HG03039 (cell line): ENCODE measurements around the gene TLE3.

Experiments
- ATAC-seq: cut with Tn5 transposase; IDR thresholded peaks from one replicate; pipeline ENCODE4 v1.9.1; 2021; ENCODE audit warnings: mild to moderate bottlenecking, moderate library complexity; ENCODE audit not compliant: unreplicated experiment

TLE3 gene

DNA sequence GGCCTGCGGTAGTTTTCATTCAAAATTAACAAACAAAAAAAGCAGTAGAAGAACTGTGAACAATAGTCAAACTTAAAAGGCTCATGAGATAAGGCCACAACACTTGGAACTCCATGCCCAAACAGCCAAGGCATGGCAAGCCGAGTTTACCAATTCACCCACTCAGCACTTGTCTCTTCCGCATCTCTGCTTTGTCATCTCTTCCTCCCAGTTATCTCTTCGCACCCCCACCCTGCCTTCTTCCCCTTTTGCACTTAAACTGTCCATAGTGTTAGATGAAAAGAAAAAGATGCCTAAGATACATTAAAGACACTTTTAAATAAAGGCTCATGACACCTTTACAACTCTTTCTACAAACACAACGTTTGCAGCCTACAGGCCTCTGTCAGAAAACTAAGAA, 11.1 kb downstream of the TLE3 start:
- ATAC-seq, result no peak

DNA sequence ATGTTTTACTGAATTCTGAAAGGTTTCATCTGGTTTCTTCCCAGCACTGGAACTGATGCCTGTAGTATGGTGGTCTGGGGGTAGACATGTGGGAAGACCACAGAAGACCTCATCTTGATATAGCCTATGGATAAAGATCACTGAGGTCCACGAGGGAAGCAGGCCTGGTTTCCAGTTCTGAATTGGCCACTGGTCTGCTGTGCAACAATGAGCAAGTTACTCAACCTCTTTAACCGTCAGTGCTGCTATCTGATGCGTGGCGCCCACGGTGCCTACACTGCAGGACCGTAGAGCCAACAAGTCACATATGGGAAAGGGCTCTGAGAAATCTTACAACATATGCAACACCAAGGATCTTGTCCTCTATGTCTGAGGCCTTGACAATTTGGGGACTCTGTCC, 13.3 kb downstream of the TLE3 start:
- no peak for ATAC-seq

DNA sequence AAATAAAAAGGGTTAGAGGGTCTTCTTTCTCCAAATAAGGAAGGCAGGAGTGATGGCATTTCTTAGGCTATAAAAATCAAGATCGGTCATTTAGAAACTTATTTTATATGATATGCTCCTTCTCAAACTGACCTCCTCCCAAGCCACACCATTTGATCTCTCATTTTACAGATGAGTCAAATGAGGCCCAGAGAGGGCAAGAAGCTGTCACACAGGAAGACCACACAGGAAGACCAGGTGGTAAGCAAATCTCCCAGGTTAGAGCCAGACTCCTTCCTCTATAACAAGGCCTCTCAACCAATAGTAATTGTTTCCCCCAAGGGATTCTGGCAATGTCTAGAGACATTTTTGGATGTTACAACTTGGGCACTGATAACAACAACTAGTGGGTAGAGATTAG, 13.8 kb downstream of the TLE3 start:
- ATAC-seq, result no peak

DNA sequence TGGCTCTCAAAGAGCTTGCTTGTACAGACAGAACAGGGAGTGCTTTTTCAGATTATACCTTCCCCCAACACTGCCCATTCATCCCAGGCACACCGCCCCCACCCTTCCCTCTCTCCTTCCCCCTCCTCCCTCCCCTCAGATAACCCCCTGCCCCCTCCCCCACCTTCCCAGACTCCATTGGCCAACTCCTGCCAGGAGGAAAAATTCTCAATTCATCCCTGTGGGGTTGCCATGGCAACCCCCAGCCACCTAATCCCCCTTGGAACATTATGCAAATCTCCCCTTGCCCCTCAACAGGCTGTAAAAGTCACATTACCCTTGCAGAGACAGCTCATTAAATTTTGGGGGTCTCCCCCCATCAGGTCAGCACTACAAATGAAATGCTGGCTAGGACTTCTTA, 14.3 kb downstream of the TLE3 start:
- no peak for ATAC-seq

DNA sequence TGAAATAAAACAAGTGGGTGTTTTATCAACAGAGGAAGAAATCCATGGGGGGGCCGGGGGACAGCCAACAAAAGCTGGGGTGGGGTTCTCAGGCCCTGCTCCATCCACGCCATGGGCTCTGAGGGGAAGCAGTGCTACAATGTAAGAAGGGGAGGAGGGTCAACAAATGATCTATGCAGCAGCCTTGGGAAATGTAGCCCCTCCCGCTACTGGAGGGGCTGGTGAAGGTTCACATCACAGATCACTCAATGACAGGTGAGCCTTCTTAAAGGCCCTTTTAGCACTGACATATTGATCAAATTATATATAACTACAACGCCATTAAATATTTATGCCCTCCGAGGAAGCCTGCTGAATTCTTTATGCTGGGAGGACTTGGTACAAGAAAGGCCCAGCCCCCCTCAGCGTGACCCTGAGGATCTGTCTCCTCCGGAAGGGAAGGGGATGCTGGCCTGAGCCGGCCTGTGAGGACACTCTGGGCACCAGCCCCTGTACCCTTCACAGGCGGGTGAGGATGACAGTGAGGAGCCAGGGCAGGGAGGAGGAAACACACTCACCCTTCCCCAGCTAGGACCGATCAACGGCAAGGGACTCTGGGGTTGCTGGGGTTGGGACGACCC, 15.3 kb downstream of the TLE3 start:
- no peak for ATAC-seq

DNA sequence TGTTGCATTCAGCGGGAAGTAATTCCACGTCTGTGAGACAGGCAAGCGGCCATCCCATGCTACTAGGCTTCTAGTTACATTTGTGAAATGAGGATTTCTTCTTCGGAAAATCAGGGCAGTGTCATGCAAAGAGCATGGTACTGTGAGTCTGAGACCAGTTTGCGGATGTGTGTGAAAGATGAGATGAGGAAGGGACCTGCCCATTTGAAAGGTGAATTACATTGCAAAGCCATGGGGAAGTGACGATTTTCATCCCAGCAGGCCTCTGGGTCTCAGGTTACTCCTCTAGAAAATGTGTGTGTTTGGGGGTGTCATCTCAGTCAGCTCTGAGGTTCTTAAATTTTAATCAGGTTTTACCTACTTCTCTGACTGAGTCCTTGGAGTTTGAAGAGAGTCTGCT, 16.1 kb downstream of the TLE3 start:
- ATAC-seq, result no peak

DNA sequence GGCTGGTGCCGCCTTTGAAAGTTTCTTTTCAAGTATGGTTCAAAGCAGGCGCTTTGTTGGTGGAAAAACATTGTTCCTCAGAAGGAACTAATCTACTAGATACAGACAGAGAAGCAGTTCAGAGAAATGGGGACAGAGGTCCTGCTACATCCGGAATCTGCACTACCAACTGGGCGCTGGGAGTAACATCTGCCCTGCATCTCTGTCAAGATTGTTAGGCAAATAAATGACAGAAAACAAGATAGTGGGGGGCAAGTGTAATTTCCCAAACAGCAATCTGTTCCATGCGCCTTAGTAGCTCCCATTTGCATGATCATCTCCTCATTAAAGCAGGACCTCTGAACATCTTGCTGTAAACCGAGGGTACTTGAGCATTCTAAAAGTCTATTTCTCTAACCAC, 17.4 kb downstream of the TLE3 start:
- ATAC-seq, result no peak

DNA sequence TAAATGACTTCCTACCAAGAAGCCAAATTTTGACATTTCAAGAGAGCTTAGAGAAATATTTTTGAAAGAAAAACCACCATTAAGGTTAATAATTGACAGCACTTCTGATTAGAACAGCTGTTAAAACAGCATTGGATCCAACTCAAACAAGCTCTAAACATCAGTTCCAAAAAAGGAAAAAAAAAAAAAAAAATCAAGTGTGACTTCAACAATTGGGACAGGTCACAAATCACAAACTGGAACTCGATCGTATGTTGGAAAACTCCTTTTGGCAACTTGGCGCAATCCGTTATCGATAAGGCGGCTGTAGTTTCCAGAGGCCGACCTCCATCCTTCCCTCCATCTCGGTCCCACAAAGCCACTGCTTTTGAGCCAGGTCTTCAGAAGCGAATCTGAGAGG, 17.8 kb downstream of the TLE3 start:
- no peak for ATAC-seq

DNA sequence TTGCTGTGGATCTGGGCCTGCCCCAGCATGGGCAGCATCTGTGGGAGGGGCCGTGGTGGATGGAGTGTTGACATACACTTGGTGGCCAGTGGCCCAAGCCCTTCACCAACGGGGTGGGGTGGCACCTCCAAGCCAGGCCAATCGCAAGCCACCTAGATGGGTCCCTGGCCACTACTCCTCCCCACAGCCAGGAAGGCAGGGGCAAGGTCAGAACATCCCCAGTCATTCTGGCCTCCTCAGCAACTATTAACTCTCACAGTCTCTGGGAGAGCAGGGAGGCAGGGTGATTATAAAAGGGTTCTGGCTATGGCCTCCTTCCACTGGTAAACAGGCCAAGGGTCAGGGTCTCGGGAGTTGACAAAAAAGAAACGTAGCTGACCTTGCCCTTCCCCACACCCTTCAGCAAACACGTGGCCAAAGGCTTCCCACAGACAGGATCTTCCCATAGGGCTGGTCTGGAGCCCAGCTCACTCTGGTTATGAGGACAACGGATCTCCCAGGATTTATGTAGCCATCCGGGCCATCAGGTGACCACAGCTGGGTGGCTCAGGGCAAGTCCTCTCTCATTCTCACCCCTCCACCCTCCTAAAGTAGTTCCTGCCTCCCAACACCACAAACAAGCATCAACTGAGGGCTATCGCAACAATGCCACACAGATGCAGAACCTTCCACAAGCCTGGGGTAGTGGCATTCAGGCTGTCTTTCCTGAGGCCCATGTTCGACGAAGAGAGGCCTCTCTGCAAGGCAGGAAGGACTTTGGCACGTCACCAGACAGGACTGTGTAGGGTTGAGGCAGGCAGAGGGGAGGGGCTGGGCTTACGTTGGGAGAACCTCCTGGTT, 18.9 kb downstream of the TLE3 start:
- no peak for ATAC-seq

DNA sequence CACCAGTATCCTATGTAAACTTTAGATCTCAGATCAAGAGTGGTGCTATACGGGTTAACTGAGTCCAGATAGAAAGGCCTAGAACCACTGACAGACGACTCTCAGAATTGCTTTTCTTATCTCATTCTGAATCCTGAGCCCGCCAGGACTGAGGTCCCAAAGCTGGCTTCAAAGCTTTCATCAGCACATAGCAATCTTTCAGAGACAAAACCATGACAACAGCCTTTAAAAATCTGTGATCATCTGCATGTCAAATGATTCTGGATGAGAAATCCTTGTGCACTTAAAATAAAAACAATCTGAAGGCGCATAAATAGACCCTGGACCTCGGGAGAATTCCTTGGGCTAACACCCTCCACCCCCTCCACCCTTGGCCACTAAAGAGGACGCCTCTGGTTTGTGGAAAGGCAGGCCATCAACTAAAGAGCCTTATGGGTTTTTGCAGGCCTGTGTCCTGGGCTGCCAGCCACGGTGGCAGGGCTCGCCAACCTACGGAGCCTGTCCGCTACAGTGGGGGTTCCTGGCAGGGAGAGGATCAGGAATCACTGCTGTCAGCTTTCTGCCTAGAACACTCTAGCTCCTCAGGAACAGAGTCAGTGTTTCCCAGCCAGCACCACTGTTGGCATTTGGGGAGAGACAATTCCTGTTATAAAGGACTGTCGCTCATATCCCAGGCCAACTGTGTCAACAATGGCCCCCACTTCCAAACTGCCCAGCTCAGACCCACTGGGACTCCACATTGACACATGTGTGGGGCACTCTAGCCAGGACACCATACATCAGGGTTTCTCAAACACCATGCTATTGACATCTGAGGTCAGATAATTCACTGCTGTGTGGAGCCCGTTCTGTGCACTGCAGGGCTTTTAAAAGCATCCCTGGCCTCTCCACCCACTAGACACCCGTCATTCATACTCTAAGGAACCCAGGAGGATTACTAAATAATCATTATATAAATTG, 20.2 kb downstream of the TLE3 start:
- ATAC-seq, result no peak

DNA sequence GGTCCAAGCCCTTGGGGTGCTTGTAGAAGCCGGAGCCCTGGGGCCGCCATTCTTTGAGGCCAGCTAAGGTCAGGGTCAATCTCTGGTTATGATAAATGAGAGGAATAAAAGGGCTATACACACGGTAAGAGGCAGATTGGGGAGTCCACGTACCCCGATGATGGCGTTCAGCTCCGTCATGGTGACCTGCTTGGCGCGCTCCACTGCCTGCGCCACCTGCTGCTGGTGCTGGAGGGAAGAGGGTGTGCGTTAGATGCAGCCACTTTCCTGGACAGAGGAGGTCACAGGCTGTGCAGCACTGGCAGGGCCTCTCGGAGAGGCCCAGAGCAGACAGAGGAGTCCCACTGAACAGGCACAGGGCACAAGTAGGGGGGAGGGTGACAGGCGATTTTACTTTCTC, 23.3 kb downstream of the TLE3 start:
- ATAC-seq, result no peak

DNA sequence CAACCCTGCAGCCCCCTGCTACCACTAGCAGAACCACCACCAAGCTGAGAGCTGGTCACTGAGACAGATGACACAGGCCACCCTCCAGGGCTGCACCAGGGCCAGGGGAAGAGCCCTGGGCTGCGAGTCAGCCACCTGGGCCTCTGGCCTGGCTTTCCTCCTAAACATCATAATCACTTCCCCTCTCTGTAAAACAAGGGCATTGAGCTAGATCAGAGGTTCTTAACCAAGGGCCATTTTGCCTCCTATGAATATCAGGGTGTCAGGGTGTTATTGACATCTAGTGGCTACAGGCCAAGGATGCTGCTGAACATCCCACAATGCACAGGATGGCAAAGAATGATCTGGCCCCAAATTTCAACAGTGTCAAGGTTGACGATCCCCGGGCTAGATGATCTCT, 25.2 kb downstream of the TLE3 start:
- no peak for ATAC-seq

DNA sequence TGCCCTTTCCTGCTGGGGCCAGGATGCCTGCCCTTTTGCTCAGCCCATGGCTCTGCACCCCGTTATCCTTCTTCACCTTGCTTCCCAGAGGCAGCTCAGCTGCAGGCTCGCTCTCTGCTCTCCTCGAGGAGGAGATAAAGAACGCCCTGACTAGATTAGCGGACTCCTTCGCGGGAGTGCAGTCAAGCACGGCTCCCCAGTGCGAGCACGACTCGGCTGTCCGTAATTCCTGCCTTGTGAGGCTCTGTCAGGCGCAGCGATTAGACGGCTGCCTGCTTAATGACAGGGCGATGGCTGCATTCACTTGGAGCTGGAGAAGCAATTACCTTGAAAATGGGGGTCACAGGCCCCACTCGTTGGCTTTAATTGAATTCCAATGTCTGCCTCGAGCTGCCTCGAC, 25.9 kb downstream of the TLE3 start:
- ATAC-seq, result no peak

DNA sequence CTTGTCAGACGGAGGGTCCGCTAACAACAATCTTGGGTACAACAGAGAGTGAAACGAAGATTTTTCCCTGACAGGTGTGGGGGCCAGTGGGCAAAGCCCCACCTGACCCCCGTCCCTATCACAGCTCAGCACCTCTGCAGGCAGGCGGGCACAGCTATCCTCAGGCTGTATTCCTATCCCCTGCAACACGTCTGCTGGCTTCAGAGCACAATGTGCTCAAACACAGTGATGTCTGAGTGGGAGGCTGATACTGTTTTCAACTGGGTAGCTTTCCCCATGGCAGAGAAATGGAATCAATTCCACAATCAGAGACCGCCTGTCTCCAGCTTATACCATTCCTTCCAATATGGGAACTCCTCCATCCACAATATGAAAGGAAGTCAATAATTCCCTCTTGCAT, 28.0 kb downstream of the TLE3 start:
- ATAC-seq, result no peak

DNA sequence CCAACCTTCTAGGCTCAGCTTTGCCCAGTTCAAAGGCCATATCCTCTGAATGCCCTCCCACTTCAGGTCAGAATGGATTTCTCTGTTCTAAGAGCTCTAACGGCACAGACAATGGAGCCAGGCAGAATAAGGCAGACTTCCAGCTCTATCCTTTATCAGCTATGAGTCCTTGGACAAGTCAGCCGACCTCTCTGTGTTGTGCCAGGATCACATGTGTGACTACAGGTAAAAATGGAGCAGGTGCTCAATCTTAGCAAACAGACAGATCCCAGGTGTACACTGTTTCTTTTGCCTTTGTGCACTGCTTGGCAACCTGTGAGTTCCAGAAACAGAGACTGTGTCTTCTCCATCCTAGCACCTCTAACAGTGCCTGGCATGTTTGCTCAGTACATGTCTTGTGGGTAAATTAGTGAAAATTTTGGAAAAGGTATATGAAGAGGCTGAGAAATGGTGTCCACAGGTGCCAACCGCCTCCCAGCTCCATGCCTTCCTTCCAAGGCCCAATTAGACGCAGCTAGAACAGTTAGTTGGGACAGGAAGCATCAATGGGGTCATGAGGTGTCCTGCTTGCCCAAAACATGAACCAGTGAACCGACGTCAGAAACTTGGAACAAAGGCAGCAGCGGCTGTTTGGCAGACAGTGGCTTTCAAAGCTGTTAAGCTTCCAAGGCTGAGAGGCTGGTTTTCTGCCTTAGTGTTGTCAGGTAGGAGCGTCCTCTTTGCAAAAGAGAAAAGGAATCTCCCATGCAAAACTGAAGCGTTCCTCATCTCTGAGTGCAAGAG, 28.7 kb downstream of the TLE3 start:
- no peak for ATAC-seq

DNA sequence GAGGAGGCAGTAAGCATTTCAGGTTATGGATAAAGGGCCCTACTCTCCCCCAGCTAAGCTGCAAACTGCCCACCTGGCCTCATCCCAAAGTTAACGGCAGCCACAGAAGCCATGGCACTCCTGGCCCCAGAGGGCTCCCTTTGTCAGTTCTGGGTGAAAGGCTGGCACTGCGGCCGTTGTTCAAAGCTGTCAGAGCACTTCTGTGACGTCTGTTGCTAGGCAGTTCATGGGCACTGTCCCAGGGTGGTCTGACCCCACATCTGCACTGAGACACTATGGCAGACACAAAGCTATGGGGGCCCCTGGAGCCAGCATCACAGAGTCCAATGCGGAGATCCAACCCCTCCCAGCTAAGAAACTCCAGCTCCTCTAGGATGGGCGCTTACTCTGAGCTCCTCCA, 30.0 kb downstream of the TLE3 start:
- ATAC-seq, result no peak

DNA sequence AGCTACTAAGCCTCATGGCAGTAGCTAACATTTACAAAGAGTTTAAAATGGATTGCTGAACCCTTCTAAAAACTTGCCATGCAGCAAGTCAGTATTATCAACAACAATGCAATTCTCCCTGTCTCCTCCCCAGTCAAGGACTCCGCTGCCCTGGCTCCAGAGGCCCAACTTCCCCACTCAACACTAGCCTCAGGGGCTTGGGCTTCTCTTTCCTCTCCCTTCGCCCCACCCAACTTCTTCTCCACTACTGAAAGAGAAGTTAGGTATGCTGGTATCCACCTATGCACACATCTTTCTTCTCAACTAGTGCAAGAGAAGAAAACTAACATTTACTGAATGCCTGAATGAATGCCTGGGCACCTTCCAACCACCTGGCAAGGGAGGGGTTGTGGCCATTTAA, 30.7 kb downstream of the TLE3 start:
- no peak for ATAC-seq

DNA sequence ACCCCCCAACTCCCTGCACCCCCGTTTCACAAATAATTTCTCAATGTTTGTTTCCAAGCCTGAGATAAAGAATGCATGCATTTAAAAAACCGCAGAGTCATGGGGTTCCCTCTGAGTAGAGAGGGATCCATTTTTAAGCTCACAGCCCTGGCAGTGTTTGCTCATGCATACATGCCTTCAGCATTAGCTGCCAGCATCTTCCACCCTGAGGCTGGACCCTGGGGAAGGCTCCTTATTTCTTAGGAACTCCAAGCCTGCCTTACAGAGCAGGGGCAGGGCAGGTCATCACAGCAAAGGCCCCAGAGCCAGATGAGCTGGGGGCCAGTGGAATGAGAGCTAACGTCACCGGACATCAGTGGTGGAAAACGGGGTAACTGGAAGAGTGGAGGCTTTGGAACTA, 31.3 kb downstream of the TLE3 start:
- ATAC-seq, result no peak

DNA sequence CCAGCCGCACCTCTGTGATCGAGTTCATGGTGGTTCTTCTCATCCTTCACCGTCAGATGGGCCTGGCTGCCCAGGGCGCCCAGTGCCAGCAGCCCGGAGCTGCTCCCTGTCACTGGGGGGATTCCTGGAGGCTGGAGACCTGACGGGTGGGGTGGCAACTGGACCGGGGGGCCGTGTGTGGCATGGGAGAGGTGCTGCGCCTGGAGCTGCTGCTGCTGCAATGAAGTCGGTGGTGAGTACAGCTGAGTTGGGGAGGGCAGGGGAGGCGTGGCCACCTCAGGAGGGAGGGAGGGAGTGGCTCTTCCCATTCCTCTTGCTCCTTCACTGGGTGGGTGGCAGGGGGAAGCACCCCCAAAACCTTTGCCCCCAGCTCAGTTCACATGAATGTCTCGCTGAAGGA, 31.7 kb downstream of the TLE3 start:
- no peak for ATAC-seq

DNA sequence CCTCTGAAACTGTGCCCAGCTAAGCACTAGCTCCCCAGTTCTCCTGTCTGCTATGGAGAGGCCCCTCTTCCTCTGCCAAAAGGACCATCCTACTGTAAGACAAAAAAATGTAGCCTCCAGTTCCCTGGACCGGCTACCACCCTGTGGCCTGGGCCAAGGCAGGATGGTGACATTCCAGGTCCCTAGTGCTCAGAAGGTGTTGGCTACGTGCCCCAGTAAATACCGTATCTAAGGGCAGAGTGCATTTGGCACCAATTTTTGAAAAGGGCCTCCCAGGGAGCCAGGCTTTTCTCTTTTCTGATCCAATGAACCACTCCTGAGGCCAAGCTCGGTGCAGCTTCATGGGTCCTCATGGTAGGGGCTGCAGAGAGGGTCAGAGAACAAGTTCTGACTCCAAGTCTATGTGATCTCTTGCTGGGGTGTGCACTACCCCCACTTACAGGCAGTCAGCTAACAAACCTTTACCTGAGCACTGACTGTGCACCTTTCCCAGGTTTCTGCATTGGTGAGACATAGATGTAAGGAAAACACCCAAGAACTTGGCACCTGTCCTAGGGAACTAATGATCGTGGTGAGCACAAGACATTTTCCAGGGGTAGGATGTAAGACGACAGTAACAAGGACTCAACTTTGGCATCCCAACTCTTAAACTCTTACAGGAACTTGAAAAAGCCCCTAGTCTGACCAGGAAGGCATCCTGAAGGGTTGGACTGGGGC, 32.6 kb downstream of the TLE3 start:
- ATAC-seq, result no peak
